Measurements from ENCODE around the gene S100B.
"Not testable (repeated sequence)": the region's sequence is repeated elsewhere in the genome, so short reads cannot be mapped to it uniquely, and the experiment has no call there.

The S100B gene

DNA sequence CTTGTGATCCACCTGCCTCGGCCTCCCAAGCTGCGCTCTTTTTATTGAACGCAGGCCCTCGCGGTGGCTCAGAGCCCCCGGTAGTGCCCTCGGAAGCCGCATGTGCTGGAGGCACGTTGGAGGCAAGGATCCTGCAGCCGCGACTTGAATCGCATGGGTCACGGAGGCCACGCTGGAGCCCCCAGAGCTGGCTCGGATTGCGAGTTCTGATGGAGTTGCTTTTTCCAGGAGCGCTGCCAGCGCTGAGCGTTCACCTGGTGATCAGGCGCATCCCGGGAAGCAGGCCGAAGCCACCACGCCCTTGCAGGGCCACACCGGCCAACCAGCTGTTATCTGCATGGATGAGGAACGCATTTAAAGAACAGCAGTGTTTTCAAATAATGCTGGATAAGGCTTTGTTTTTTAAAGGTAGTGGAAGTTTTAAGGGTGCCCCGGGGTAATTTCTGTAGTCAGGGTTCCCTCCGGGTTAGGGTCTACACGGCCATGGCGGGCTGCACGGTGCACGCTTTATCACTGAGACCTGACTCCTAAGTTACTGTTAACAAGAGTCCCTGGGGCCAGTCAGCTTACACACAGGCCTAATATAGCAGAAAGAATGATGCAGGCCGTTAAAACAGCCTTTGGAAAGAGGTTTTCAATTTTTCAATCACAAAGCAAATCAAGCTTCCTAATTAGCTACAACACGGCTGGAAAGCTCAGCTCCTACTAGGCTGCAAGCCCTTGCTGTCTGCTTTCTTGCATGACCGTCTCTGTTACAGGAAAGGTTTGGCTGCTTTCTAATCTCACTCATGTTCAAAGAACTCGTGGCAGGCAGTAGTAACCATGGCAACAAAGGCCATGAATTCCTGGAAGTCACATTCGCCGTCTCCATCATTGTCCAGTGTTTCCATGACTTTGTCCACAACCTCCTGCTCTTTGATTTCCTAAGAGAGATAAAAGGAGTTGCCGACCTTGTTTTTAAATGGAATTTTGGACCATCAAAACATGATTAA, 6.0 kb downstream of the S100B start:
- DNase-seq: no peak

DNA sequence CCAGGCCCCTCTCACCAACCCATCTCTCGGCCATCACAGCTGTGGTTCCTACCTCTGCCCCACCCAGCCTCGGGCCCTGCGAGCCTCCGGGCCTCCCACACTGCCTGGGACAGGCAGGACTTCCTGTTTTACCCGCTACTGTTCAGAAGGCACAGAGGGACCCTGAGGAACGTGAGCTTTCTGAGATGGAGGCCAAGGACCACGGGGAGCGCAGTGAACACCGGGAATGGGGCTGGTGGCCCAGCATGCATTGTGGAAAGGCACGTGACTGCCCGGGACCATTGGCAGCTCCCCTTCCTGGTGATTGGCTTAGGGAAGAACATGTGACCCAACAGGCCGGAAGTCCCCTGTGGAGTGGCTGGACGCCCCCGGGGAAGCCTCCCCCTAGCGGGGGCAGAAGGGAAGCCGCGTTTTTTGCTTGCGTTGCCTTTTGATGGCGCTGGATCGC, 7.0 kb downstream of the S100B start:
- no peak for DNase-seq

DNA sequence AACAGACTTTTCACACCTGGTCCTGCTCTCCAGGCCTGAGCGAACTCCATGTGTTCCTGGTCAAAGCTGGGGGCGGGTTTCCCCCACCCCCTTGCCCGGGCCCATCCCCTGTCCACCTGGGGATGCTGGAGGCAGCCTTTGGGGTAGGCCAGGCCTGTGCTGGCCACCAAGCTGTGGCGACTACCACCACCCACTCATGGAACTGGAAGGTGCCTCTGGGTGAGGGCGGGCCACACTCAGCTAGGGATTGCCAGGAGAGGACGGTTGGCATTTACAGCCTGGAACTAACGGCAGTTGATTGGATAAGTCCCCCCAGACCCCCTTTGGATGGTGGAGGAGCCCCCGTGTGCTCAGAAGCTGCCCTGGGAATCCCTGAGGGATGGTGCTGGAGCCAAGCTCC, 7.9 kb downstream of the S100B start:
- DNase-seq: no peak

DNA sequence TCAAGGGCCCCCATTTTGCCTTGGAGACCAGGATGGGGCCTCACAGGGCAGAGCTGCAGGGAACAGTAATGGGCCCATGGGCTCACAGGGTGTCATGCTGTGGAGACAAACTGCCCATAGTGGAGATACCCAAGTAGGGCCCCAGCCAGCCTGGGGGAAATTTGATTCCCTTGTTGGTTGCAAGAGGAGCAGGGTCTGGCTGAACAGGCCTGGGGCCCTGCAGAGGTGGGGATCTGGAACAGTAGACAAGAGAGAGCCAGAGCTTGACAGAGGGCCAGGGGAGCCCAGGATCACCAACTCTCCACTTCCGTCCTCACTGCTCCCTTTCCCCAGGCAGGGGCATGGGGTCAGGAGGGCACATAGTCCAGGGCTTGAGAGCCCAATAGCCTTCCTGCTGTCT, 8.7 kb downstream of the S100B start:
- DNase-seq: no peak

DNA sequence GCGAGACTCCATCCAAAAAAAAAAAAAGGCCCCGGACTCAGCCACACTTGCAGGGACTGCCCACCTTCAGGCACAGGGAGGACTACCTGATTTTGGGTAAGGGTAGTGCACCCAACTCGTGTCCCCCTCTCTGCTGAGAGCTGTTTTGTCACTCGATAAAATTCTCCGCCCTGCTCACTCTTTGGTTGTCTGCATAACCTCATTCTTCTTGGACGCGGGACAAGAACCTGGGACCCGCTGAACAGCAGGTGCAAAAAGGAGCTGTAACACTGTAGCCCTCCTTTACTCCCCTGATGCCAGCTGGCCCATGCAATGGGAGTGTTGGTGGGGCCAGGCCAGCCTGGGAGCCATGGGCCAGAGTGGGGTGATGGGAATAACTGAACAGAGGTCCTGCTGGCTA, 10.6 kb downstream of the S100B start:
- DNase-seq: no peak

DNA sequence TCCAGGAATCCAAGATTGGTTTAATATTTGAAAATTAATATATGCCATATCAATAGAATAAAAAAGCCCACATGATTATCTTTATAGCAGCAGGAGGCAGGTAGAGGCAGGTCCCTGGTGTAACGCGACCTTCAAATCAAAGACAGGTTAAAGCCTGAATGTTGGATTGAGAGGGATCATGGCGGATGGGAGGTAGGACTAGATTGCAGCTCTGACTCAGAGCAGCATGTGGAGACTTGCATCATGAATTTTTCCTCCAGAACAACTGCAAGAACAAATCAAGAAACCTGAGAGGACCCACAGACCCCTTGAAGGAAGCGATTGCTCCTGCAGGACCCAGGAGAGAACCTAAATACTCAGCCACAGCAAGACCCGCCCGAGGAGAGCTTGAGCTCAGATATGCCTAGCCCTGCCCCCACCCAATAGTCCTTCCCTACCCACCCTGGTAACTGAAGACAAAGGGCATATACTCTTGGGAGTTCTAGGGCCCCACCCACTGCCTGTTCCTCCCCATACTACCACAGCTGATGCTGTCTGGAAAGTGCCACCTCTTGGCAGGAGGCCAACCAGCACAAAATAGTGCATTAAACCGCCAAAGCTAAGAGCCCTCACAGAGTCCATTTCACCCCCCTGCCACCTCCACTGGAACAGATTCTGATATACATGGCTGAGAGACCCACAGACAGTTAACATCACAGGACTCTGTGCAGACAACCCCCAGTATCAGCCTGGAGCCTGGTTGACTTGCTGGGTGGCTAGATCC, 19.5 kb downstream of the S100B start:
- no peak for DNase-seq

DNA sequence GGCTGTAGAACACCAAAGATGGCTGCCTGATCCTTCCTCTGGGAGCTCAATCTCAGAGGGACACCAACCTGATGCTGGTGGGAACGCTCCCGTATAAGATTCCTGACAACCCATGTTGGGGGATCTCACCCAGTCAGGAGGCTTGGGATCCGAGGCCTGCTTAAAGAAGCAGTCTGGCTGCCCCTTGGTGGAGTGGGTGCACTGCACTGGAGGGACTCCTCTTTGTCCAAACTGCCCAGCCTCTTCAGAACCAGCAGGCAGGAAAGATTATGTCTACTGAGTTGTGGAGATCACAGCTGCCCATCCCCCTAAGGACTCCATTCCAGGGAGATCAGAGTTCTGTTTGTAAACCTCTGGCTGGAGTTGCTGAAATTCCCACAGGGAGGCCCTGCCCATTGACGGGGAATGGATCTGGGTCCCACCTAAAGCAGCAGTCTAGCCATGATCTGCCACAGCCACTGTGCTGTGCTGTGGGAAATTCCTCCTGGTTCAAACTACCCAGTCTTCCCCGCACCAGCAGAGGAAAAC, 23.0 kb downstream of the S100B start:
- no peak for DNase-seq

DNA sequence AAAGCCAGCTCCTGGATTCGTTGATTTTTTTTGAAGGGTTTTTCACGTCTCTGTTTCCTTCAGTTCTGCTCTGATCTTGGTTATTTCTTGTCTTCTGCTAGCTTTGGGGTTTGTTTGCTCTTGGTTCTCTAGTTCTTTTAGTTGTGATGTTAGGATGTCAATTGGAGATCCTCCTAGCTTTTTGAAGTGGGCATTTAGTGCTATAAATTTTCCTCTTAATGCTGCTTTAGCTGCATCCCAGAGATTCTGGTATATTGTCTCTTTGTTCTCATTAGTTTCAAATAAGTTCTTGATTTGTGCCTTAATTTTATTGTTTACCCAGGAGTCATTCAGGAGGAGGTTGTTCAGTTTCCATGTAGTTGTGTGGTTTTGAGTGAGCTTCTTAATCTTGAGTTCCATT, 25.5 kb downstream of the S100B start:
- not testable (repeated sequence) for DNase-seq

DNA sequence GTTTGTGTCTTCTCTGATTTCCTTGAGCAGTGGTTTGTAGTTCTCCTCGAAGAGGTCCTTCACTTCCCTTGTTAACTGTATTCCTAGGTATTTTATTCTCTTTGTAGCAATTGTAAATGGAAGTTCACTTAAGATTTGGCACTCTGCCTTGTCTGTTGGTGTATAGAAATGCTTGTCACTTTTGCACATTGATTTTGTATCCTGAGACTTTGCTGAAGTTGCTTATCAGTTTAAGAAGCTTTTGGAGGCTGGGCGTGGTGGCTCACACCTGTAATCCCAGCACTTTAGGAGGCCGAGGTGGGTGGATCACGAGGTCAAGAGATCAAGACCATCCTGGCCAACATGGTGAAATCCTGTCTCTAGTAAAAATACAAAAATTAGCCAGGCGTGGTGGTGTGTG, 27.1 kb downstream of the S100B start:
- DNase-seq: not testable (repeated sequence)

DNA sequence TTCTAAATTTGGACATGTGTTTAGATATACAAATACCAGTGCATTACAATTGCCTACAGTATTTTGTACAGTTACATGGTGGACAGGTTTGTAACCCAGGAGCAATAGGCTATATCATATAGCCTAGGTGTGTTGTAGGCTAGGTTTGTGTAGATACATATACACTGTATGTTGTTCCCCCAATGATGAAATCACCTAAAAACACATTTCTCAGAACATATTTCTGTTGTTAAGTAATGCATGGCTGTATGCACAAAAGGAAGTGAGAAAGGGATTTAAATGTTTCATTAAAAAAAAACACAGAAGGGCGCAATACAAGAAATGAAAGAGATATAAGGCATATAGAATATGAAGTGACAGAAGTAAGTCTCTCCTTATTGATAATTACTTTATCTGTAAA, 32.0 kb downstream of the S100B start:
- peak; percentile 57 for DNase-seq

DNA sequence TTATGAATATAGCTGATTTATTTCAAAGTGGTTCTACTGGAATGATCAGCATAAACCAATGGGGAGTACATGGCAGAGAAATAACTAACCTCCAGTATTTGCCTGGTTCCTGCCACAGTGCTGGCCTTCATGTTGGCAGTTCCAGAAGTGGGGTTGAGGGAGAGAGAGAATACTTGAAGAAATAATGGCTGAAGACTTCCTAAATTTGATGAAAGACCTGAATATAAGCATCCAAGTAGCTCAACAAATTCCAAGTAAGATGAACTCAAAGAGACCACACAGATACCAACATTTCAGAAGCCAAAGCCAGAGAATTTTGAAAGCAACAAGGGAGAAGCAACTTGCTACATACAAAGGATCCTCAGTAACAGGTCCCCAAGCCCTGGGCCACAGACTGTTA, 34.3 kb downstream of the S100B start:
- DNase-seq: no peak

DNA sequence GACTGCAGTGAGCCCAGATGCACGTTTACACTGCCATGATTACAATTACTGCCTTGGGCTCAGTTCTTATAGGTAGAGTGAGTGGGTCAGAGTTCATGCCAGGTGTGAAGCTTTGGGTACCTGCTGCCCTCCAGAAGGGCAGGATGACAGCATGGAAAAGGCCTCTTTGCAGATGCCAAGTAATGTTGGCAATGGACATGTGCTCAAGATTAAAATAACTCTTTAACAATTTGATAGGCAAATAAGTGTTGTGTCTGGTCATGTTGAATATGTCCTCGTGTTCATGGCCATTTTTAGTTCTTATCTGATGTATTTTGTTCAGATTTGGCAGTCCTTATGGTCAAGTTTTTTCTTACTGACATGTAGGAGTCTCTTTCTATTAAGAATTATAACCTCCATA, 34.8 kb downstream of the S100B start:
- DNase-seq: no peak

DNA sequence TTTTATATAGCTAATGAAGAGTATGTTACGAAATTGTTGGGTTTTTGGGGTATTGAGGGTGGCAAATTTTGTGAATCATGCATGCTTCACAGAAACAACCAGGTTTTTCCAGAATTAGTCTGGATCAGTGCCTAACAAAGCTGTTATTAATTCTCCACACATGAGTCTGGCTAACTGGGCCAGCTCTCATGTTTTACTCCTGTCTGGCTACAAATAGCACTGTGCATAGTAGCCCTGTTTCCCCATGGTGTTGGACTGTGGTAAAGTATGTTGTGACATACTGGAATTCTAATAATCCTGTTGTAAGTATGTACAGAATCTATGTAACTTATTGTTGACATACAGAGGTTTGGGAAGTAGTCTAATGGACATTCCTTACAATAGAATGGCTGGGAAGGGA, 35.8 kb downstream of the S100B start:
- no peak for DNase-seq

DNA sequence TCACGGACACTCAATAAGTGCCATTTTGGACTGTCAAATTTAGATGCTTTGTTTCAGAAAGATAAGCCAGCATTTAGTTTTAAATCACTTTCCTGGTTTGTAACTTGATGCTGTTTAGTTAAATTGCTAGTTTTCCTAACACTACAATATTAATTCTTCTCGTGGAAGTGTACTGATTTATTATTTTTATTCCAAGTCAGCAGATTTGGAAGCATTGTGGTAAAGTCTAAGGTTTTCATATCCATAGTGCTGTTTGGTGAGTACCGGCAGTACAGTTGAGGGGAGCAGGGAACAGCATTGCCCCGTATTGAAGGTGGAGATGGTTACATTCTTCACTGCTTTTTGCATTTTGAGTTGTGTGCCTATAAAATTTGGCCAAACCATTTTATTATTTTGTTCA, 36.3 kb downstream of the S100B start:
- DNase-seq: no peak

DNA sequence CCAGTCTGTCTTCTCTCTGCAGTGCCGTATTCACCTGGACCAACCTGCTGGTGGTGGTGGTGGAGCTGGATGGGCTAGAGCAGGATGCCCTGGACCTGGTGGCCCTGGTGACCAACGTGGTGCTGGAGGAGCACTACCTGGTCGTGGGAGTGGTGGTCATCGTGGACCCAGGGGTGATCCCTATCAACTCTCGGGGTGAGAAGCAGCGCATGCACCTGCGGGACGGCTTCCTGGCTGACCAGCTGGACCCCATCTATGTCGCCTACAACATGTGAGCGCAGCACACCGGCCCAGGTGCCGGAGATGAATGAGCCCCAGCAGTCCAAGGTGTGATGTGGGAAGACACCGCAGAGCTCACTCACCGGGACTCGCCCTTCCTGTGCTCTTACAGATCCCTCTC, 37.5 kb downstream of the S100B start:
- DNase-seq: no peak

DNA sequence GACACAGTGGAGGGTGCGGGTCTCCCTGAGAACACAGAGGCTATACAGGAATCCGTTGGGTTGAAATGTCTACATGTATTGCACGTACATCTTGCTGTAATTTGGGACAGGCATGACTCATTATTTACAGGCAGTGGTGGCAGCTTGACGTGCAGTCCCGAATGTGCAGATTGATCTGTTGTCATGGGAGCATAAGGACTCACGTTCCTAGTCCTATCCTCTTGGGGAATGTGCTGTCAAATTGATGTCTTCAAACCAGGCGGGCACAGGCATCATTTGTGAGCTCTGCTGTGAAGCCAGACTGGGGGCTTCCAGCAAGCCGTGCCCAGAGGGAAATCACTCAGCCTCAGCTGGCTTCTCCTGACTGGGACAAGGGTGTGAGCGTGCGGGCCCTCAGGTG, 40.5 kb downstream of the S100B start:
- DNase-seq: peak; percentile 3

DNA sequence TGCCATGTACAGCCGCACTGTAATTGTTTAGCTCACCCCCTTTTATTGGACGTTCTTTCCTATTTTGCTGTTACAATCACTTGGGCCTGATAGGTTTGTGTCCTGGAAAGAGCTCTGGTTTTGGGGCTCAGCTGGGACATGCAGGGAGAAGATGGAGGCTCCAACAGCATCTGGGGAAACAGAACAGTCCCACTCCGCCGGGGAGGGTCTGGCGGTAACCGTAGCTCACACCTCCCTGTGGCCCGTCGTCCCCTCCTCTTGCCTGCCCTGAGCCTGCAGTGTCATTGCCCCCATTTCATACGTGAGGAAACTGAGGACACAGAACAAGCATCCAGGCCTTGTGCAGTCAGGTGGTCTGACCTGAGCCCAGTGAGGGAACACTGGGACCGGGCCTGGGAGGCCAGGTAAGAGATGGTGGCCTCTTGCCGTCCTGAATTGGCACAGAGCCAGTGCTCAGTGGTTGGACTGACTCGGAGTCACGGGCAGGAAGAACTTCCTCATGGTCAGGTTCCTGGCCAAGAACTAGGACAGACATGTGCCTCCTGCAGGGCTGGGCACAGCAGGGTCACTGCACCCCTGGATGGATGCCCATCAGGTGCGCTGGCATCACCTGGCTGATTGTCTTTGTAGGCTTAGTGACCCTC, 41.8 kb downstream of the S100B start:
- DNase-seq: no peak

DNA sequence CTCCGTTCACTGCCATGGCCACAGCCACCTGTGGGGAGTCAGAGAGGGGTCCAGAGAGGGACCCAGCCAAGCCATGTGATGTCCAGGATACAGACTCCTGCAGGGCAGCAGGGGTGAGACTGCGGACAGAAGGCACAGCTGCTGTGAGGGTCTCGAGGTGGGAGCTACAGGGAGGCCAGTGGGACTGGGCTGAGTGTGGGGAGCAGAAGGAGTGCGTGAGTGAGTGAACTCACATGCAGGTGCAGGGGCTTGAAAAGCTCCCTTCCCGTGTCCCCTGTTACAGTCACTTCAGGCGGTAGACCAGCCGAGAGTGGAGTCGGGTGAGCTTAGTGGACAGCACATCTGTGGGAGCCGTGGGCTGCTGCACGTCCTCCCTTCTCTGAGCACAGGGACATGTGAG, 42.4 kb downstream of the S100B start:
- DNase-seq: no peak

DNA sequence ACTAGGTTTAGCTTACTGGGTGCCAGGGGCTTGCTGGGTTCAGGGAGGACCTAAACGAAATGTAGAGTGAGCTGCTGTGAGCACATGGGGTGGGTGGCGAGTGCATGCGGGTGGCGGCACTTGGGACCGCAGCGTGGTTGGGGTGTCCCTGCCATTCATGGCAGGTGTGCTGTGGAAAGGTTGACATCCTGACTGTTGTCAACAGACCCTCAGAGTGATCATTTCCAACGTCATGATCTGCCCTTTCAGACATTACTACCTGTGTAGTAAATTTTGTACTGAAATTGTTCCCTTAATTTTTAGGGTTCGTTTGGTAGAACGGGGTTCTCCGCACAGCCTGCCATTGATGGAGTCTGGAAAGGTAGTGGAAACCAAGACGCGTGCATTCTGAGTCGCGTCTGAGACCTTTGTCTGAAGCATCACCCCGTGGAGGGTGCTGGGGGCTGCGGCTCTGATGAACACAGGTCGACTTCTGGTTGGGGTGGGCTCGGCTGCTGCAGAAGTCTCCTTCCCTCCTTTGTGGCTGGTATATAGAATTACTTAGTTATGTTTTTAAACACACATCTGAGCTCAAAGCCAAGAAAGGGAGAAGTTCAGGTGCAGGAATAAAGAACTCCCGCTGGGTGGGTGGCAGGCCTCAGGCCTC, 43.3 kb downstream of the S100B start:
- no peak for DNase-seq

DNA sequence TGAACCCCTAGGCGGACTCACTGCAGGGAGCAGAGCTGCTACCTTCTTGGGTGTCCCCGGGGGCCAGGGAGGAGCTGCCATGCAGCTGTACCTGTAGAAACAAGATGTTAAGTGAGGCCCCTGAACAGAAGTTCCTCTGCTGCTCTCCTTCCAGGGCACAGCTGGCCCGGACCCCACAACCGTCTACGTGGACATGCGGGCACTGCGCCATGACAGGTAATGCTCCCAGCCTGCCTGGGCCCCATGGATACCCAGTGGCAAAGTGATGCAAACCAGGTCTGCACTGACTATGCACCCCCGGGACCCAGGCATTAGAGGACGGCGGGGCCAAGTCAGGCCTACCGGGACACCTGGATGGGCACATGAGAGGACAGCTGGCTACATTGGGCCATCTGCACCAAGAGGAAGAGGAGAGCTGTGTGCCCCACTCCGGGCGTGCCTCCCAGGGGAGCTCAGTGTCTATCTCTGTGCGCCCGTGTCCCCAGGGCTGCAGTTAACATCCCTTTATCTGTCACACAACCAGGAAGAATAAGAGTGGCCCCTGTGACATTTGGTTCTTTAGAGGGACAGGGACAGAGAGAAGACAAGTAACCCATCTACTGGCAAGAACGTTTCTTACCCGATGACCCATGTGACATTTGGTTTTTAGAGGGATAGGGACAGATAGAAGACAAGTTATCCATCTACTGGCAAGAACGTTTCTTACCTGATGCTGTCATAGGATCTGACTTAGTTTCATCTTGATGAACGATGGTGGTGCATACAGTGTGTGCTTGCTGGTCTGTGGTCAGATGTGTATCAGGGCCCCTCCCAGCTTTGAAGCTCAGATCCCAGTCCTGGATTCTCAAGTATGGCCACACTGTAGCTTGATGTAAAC, 44.1 kb downstream of the S100B start:
- DNase-seq: no peak

DNA sequence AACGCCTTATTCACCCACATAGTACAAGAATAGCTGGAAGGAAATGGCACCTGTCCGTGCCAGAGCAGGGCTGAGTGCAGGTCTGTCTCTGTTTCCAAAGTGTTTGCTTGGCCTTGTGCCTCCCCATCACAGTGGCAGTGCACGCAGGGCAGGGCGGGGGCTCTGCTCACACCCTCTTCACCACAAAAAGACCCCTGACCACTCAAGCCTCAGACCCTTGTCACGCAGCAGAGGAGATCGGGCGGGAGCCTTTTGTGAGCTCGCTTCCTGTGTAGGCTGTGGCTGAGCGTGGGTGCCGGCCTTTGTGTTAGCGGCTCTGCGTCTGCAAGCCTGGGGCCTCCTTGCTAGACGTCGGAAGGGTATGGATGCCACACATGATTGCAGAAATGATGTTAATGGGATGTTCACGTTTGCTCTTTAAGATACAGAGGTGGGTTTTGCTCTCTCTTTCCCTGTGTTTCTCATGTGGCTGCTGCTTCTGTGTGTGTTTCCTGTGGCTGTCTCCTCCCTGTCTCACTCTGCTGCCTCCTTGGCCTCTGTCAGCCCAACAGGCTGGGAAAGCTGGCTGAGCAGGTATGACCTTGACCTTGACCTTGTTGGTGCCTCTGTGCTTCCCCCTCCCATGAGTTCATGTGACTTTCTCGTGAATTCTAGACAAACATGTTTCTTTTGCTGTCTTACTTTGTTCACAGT, 45.4 kb downstream of the S100B start:
- DNase-seq: no peak

All from MV-4-11 (cell line).